T-helper 1 cell treated with Interleukin-12 subunit alpha and Interleukin-12 subunit beta and Interleukin-4 antibody, amounts not matched to agents 30 μg/mL and 1 μg/mL, for 36 hours (primary cell): Measurements from ENCODE around the gene ZNF724.
"Not testable (repeated sequence)": the region's sequence is repeated elsewhere in the genome, so short reads cannot be mapped to it uniquely, and the experiment has no call there.

Experiments
- H3K27ac Mint-ChIP-seq: one replicate; pipeline ENCODE4 v1.8.0; 2021; ENCODE audit warnings: mild to moderate bottlenecking, mixed read lengths
- H3K27me3 Mint-ChIP-seq: one replicate; pipeline ENCODE4 v1.8.0; 2021; ENCODE audit warnings: low read depth, mixed read lengths
- H3K36me3 Mint-ChIP-seq: one replicate; pipeline ENCODE4 v1.8.0; 2021; ENCODE audit warnings: low read depth, mixed read lengths
- H3K4me1 Mint-ChIP-seq: one replicate; pipeline ENCODE4 v1.8.0; 2021; ENCODE audit warnings: low read depth, mixed read lengths
- H3K4me3 Mint-ChIP-seq: one replicate; pipeline ENCODE4 v1.8.0; 2021; ENCODE audit warnings: mild to moderate bottlenecking, moderate library complexity, mixed read lengths
- H3K9me3 Mint-ChIP-seq: one replicate; pipeline ENCODE4 v1.8.0; 2021; ENCODE audit warnings: mixed read lengths

The ZNF724 gene

DNA sequence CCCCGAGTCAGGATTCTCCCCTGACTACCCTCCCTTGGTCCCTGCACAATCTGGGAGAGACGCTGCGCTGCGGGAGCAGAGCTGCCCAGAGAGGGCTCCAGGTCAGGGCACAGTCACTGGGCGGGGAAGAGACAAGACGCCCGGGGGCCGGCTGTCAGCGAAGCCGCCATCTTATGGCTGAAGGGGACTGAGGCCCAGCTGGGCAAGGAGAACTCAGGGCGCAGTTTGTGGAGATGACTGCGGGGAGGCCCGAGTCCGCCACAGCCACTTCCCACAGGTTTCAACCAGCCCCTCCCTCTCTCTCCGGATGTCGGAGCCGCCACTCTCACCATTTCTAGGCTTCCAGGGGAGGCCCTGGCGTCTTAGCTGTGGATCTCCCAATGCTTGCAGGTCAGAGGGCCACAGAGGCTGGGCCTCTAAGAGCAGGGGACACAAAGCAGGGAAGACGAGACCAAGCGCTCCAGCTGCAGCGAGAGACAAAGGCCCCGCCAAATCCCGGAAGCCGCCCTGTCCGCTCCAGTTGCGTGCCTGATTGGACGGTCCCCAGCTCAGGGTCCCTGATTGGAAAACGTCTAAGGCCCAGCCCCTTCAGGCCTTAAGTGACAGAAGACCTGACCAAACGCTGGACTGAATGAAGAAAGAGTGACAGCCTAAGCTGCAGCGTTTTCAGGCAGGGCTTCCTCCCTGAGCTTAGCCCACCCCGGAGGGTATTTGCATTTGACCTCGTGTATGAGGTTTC lies at the start of gene ZNF724:
Gene ZNF724 (minus strand): TSS at position 484 of the 739 bp plus-strand sequence. CDS start 152 bp downstream, at position 332.
- H3K27ac Mint-ChIP-seq: peak within 1 kb of the TSS; percentile 98

DNA sequence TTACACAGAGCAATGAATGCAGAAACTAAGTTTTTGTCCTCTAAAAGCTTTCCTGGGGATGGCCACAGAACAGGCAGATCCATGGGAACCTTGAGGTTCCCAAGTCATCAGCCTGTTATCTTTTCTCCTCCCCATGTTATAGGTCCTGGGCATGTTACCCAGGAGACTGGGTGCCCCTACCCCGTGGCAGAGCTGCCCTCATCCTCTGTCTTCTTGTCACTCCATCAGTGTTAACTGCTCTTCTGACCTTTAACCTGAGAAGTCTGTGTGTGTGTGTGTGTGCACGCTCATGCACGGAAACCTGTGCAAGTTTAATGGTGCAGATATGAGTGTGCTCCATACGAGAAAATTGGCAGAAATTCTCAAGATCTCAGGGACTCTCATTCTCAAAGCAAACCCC lies 43.9 kb upstream of the ZNF724 start:
- Mint-ChIP-seq H3K27ac (no peak overlapping the region), H3K4me3 (no peak overlapping the region), H3K4me1 (no peaks in the 10 kb centered on the region), H3K36me3 (no peaks in the 10 kb centered on the region), H3K27me3 (no peaks in the 10 kb centered on the region), H3K9me3 (peaks cover 38% of the 10 kb centered on the region)

More for the DNA sequence above, at the start of gene ZNF724:
- H3K27me3 Mint-ChIP-seq: no peaks in the 10 kb centered on the region
- H3K4me3 Mint-ChIP-seq: peak within 1 kb of the TSS; percentile 98
- H3K9me3 Mint-ChIP-seq: peaks cover 26% of the 10 kb centered on the region
- peaks cover 31% of the 10 kb centered on the region for H3K36me3 Mint-ChIP-seq
- H3K4me1 Mint-ChIP-seq: peaks cover 7% of the 10 kb centered on the region

- H3K27ac Mint-ChIP-seq, H3K36me3 Mint-ChIP-seq, H3K27me3 Mint-ChIP-seq, H3K4me1 Mint-ChIP-seq, H3K4me3 Mint-ChIP-seq: not testable (repeated sequence)
- peaks cover 47% of the 10 kb centered on the region for H3K9me3 Mint-ChIP-seq
These were observed 39.8 kb upstream of the ZNF724 start for GRCh38 chr19:23289966-23290365.

DNA sequence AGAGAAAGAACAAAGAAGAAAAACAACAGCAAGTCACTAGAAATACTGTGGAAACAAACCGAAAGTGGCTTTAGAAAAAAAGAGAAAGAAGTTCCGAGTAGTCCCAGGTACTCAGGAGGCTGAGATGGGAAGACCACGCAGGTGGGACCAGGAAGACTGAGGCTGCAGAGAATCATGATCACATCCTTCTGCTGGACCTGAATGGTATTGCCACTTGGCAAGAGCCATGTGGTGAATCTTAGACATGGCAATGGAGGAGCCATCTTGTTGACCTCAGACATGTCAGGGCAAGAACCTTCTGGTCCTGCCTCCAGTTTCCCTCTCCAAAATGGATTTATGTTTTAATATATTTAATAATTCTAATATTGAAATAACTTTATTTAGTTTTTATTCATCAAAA lies 37.4 kb upstream of the ZNF724 start:
- Mint-ChIP-seq H3K4me1 (peaks cover 2% of the 10 kb centered on the region), H3K27ac (no peak overlapping the region), H3K36me3 (no peaks in the 10 kb centered on the region), H3K9me3 (peaks cover 59% of the 10 kb centered on the region), H3K27me3 (no peaks in the 10 kb centered on the region), H3K4me3 (no peak overlapping the region)

- Mint-ChIP-seq H3K4me1 (peaks cover 3% of the 10 kb centered on the region), H3K9me3 (peaks cover 60% of the 10 kb centered on the region), H3K27me3 (no peaks in the 10 kb centered on the region), H3K4me3 (no peak overlapping the region), H3K36me3 (no peaks in the 10 kb centered on the region), H3K27ac (no peak overlapping the region)
These were observed 36.3 kb upstream of the ZNF724 start for GRCh38 chr19:23286477-23286876.

DNA sequence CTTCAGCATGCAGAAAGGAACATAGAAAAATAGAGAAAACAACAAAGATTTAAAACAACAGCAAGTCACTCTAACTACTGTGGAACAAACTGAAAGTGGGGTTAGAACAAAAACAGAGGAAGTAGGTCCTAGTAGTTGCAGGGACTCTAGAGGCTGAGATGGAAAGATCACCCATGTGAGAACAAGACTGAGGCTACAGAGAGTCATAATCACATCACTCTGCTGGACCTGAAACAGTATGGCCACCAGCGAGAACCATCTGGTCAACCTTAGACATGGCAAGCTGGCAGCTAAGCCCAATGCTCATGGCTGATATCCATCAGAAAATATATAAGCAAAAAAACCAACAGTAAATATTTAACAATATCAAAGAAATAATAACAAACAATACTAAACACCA lies 35.8 kb upstream of the ZNF724 start:
- H3K9me3 Mint-ChIP-seq: peaks cover 61% of the 10 kb centered on the region
- no peaks in the 10 kb centered on the region for H3K36me3 Mint-ChIP-seq
- H3K27ac Mint-ChIP-seq: no peak overlapping the region
- H3K4me1 Mint-ChIP-seq: peaks cover 3% of the 10 kb centered on the region
- no peak overlapping the region for H3K4me3 Mint-ChIP-seq
- H3K27me3 Mint-ChIP-seq: no peaks in the 10 kb centered on the region

GRCh38 chr19:23285326-23285725 lies 35.1 kb upstream of the ZNF724 start:
- H3K36me3 Mint-ChIP-seq, H3K27ac Mint-ChIP-seq, H3K4me3 Mint-ChIP-seq, H3K4me1 Mint-ChIP-seq, H3K27me3 Mint-ChIP-seq: not testable (repeated sequence)
- peaks cover 61% of the 10 kb centered on the region for H3K9me3 Mint-ChIP-seq

DNA sequence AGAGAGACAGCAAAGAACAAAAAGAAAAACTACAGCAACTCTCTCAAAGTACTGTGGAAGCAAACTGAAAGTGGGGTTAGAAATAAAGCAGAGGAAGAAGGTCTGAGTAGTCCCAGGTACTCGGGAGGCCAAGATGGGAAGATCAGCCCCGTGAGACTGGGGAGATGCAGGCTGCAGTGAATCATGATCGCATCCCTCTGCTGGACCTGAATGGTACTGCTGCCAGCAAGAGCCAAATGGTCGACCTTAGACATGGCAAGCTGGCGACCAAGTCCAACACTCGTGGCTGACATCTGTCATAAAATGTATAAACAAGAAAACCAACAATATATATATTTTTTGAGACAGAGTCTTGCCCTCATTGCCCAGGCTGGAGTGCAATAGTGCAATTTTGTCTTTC lies 33.7 kb upstream of the ZNF724 start:
- Mint-ChIP-seq H3K27ac (no peak overlapping the region), H3K4me3 (no peak overlapping the region), H3K9me3 (peaks cover 63% of the 10 kb centered on the region), H3K4me1 (peaks cover 3% of the 10 kb centered on the region), H3K36me3 (no peaks in the 10 kb centered on the region), H3K27me3 (no peaks in the 10 kb centered on the region)

DNA sequence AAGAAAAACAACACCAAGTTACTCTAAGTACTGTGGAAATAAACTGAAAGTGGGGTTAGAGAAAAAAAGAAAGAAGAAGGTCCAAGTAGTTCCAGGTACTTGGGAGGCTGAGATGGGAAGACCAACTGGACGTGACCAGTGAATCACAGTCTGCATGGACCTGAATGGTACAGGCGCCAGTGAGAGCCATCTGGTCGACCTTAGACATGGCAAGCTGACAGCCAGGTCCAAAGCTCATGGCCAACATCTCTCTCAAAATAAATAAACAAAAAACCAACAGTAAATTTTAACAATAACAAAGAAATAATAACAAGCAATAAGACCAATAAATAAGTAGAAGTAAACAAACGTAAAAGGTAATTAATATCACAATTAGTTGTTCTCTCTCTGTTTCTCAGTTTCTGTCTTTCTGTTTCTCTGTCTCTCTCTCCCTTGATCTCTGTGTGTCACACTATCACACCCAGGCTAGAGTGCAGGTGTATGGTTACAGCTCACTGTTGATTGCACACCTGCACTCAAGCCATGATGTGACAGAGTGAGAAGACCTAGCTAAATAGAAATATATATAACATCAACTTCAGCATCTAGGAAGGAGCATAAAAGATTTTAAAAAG lies 31.6 kb upstream of the ZNF724 start:
- no peaks in the 10 kb centered on the region for H3K36me3 Mint-ChIP-seq
- H3K4me1 Mint-ChIP-seq: peaks cover 3% of the 10 kb centered on the region
- no peak overlapping the region for H3K27ac Mint-ChIP-seq
- H3K27me3 Mint-ChIP-seq: no peaks in the 10 kb centered on the region
- H3K4me3 Mint-ChIP-seq: no peak overlapping the region
- peaks cover 52% of the 10 kb centered on the region for H3K9me3 Mint-ChIP-seq

DNA sequence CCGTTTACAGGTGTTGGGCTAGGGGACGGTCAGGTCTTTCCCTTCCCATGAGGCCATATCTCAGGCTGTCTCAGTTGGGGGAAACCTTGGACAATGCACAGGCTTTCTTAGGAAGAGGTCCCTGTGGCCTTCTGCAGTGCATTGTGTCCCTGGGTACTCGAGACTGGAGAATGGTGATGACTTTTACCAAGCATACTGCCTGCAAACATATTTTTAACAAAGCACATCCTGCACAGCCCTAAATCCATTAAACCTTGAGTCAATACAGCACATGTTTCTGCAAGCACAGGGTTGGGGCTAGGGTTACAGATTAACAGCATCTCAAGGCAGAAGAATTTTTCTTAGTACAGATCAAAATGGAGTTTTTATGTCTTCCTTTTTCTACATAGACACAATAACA lies 27.9 kb upstream of the ZNF724 start:
- not testable (repeated sequence) for H3K36me3 Mint-ChIP-seq, H3K4me1 Mint-ChIP-seq, H3K27ac Mint-ChIP-seq, H3K27me3 Mint-ChIP-seq, H3K4me3 Mint-ChIP-seq
- H3K9me3 Mint-ChIP-seq: peaks cover 24% of the 10 kb centered on the region

GRCh38 chr19:23273590-23274412 lies 23.6 kb upstream of the ZNF724 start:
- Mint-ChIP-seq H3K9me3 (peaks cover 18% of the 10 kb centered on the region), H3K4me3 (peak overlapping the region; percentile 96), H3K4me1 (peaks cover 14% of the 10 kb centered on the region), H3K27me3 (no peaks in the 10 kb centered on the region), H3K27ac (peak overlapping the region; percentile 91), H3K36me3 (peaks cover 27% of the 10 kb centered on the region)

DNA sequence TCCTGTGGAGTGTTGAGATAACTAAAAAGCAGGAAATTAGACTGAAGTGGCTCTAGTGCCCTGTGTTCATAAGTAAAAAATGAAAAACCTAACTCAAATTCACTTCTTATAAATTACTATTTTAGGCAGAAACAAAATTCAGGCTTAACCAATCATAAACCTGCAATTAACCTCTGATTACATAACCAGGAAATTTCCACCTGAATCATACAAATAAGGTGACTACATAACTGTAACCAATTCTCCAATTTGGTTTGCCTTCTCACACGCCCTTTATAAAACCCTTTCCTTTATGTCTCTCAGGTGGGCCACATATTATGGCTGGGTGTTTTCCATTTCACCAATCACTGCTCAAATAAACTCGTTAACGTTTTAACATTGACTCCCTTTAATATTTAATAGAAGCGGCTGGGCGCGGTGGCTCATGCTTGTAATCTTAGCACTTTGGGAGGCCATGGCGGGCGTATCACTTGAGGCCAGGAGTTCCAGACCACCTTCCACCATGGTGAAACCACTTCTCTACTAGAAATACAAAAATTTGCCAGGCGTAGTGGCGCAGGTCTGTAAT lies 22.9 kb upstream of the ZNF724 start:
- Mint-ChIP-seq H3K4me3 (peak overlapping the region; percentile 96), H3K27ac (peak overlapping the region; percentile 61)

DNA sequence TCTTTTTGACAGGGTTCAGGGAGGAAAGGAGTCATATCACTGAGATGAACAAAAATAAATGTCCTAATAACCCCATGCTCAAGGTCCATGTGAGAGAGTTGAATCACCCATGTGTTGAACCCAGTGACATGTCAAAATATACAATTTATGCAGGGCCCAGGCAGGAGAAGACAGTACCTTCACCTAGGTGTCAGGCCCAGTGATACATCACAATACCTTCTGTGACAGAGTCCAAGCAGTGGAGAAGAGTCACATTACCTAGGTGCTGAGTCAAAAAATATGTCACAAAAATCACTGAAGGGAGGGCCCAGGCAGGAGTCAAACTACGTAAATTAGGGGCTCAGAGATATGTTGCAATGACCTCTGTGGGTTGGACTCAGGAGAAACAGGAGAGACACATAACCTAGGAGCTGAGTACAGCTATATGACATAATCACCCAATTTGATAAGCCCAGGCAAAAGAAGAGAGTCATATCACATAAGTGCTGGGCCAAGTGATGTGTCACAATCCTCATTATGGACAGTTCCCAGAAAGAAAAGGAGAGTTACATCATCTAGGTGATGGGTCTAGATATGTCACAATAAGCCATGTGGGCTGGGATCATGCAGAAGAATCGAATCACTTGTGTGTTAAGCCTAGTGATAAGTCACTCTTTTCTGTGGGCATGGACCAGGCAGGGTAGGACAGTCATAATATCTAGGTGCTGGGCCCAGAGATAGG lies 13.8 kb upstream of the ZNF724 start:
- Mint-ChIP-seq H3K4me1 (peaks cover 2% of the 10 kb centered on the region), H3K27ac (no peak overlapping the region), H3K9me3 (peaks cover 39% of the 10 kb centered on the region), H3K27me3 (no peaks in the 10 kb centered on the region), H3K36me3 (peaks cover 68% of the 10 kb centered on the region), H3K4me3 (no peak overlapping the region)

More for the DNA sequence above, 22.9 kb upstream of the ZNF724 start:
- peaks cover 14% of the 10 kb centered on the region for H3K4me1 Mint-ChIP-seq
- H3K27me3 Mint-ChIP-seq: no peaks in the 10 kb centered on the region
- H3K9me3 Mint-ChIP-seq: peaks cover 19% of the 10 kb centered on the region
- H3K36me3 Mint-ChIP-seq: peaks cover 30% of the 10 kb centered on the region

- no peaks in the 10 kb centered on the region for H3K27me3 Mint-ChIP-seq
- no peak overlapping the region for H3K4me3 Mint-ChIP-seq
- H3K27ac Mint-ChIP-seq: no peak overlapping the region
- H3K4me1 Mint-ChIP-seq: peaks cover 2% of the 10 kb centered on the region
- H3K9me3 Mint-ChIP-seq: peaks cover 39% of the 10 kb centered on the region
- H3K36me3 Mint-ChIP-seq: peaks cover 67% of the 10 kb centered on the region
These were observed 13.2 kb upstream of the ZNF724 start for GRCh38 chr19:23263396-23263795.
